SK-MEL-5 (cell line): ENCODE measurements around the gene NES. TPM values are rescaled to one million over a fixed set of nuclear protein-coding genes. Genes with fewer than 3 reads are reported as not detected.

Experiments used
- DNase-seq: peaks from one replicate; pipeline ENCODE4 v3.0.0-alpha.2; 2016; ENCODE audit warnings: low read depth, low spot score
- in situ Hi-C: cut with HindIII; loops from 2 replicates; pipeline ENCODE4 v1.10.0; 2016; ENCODE audit warnings: low sequenced_read_pairs, high pct_unique_total_duplicates, low pct_unique_long_range_greater_than_20kb
- total RNA-seq: library from RNA; depleted of rRNA; stranded (reverse); fragments of >200 nt; shearing (Covaris generic); gene quantifications from 2 replicates; pipeline ENCODE4 v1.2.3, GENCODE V29; 2014; rRNA removed

Gene NES
- total RNA-seq, 1 experiment from 2014 or later = 81.0 TPM

DNA sequence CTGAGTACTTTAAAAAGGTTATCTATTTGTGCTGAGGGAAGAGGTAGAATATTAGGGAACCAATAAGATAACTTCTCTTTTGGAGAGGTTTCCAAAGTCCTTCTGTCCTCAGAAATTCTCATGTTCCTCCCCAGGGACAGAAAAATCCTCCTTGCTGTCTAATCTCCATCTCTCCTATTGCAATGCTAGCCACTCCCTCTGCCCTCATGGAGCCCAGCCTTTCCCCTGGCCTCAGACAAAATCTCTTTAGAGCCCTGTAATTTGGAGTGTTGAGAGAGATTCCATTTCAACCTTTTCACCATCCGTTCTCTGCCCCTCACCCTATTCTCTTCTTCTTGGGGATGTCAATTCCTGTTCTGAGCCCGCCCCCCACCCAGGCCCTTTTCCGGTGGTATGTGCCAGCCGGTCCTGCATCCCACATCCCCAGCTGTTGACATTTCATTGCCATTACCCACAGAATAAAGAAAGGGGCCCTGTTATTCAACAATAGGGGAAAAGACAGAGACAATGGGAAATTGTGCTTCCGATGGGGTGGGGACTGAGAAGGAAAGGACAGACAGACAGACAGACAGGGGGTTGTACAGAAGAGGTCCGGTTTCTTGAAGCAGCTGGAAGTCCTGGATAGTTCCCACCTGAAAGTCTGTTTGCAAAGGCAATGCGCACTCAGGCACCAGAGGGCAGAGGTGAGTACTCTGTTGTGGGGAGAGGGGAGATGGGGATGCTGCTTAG is 58.2 kb downstream of the NES start, which contains the start of gene HAPLN2:
Gene HAPLN2, plus strand, starts transcription at position 563 of the 729 bp plus-strand sequence. CDS start 4,076 bp downstream, outside the sequence.
- in situ Hi-C loops = no loop called here
- DNase-seq = peak; percentile 51

Other genes with a start within 250 kb of the NES start
- gene MEF2D, start 176.6 kb downstream of the NES start, total RNA-seq = 19.6 and 19.9 TPM in 2 replicates
- gene IQGAP3, start 104.8 kb downstream of the NES start, total RNA-seq = 10.1 and 10.3 TPM in 2 replicates
- not detected in 2 replicates for gene TTC24, start 97.7 kb downstream of the NES start, total RNA-seq
- gene NAXE, start 85.6 kb downstream of the NES start, total RNA-seq = 216 and 229 TPM in 2 replicates
- gene GPATCH4, start 75.9 kb downstream of the NES start, total RNA-seq = 26.4 and 27.3 TPM in 2 replicates
- not detected in 2 replicates for gene HAPLN2, start 58.0 kb downstream of the NES start, total RNA-seq
- 34.2 and 43.7 TPM in 2 replicates for gene BCAN, start 35.3 kb downstream of the NES start, total RNA-seq
- gene CRABP2, start 28.2 kb upstream of the NES start, total RNA-seq = 0.29 TPM in 1 of 2 replicates, not detected in the other
- 12.5 and 15.1 TPM in 2 replicates for gene METTL25B, start 51.1 kb upstream of the NES start, total RNA-seq
- 20.0 and 29.1 TPM in 2 replicates for gene ISG20L2, start 51.4 kb upstream of the NES start, total RNA-seq
- 152 and 180 TPM in 2 replicates for gene MRPL24, start 63.7 kb upstream of the NES start, total RNA-seq
- gene HDGF, start 74.3 kb upstream of the NES start, total RNA-seq = 189 and 191 TPM in 2 replicates
- gene PRCC, start 90.1 kb upstream of the NES start, total RNA-seq = 30.6 and 34.0 TPM in 2 replicates
- gene SH2D2A, start 139.4 kb upstream of the NES start, total RNA-seq = 0.32 TPM in 1 of 2 replicates, not detected in the other
- gene INSRR, start 181.7 kb upstream of the NES start, total RNA-seq = not detected in 2 replicates
- gene NTRK1, start 183.5 kb upstream of the NES start, total RNA-seq = 0.32 and 0.53 TPM in 2 replicates
- gene PEAR1, start 216.3 kb upstream of the NES start, total RNA-seq = not detected in 2 replicates
- not detected in 2 replicates for gene LRRC71, start 243.2 kb upstream of the NES start, total RNA-seq